Measurements from ENCODE around the gene EID3. TPM values are rescaled to one million over a fixed set of nuclear protein-coding genes. Genes with fewer than 3 reads are reported as not detected.
A peak's percentile ranks its signal among the peaks of the same experiment; 100 is the strongest.

Gene EID3
- total RNA-seq, 2 donors from 2014 or later: 8.6 to 18.1 TPM

- no peaks in the 10 kb centered on the region for H3K9me3 ChIP-seq
- DNase-seq (ENCODE audit: low spot score): peak; percentile 91
- H3K4me1 ChIP-seq (replicated peaks): no peaks in the 10 kb centered on the region
- intact Hi-C loops (cut with DNase I): loop anchor here (2.0 to 5.0 kb wide), 2 partner anchors 68 to 109 kb away; no protein-coding TSS in a partner anchor
- H3K4me3 ChIP-seq: peak overlapping the region; percentile 54 to 61
- under 1% methylated on average over 39 of the region's 40 CpGs for WGBS
- TF ChIP-seq, protein P1, sequence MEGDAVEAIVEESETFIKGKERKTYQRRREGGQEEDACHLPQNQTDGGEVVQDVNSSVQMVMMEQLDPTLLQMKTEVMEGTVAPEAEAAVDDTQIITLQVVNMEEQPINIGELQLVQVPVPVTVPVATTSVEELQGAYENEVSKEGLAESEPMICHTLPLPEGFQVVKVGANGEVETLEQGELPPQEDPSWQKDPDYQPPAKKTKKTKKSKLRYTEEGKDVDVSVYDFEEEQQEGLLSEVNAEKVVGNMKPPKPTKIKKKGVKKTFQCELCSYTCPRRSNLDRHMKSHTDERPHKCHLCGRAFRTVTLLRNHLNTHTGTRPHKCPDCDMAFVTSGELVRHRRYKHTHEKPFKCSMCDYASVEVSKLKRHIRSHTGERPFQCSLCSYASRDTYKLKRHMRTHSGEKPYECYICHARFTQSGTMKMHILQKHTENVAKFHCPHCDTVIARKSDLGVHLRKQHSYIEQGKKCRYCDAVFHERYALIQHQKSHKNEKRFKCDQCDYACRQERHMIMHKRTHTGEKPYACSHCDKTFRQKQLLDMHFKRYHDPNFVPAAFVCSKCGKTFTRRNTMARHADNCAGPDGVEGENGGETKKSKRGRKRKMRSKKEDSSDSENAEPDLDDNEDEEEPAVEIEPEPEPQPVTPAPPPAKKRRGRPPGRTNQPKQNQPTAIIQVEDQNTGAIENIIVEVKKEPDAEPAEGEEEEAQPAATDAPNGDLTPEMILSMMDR (IDR thresholded peaks at IDR 0.05): no peak
- TF ChIP-seq POLR2A (IDR thresholded peaks at IDR 0.05): peak; percentile 79
- TF ChIP-seq POLR2AphosphoS5 (IDR thresholded peaks at IDR 0.05): peak; percentile 87
- peak overlapping the region; percentile 85 to 91 for H3K27ac ChIP-seq
- H3K27me3 ChIP-seq (replicated peaks; ENCODE audit: insufficient read depth): no peaks in the 10 kb centered on the region
- H3K36me3 ChIP-seq: no peaks in the 10 kb centered on the region
These were observed 16.7 kb upstream of the EID3 start for GRCh38 chr12:104286516-104287482.

GRCh38 chr12:104288635-104289274 lies 14.8 kb upstream of the EID3 start:
- Histone ChIP-seq H3K9me3 (no peaks in the 10 kb centered on the region), H3K27me3 (replicated peaks; ENCODE audit: insufficient read depth) (no peaks in the 10 kb centered on the region), H3K36me3 (no peaks in the 10 kb centered on the region), H3K27ac (peak overlapping the region; percentile 85 to 91), H3K4me1 (replicated peaks) (no peaks in the 10 kb centered on the region), H3K4me3 (peak overlapping the region; percentile 54 to 61)
- DNase-seq (ENCODE audit: low spot score): peak; percentile 77
- TF ChIP-seq POLR2AphosphoS5 (IDR thresholded peaks at IDR 0.05): peak; percentile 92
- TF ChIP-seq, protein P1 (IDR thresholded peaks at IDR 0.05): peak in 1 of 4 experiments; percentile 15
- TF ChIP-seq POLR2A (IDR thresholded peaks at IDR 0.05): peak; percentile 91
- intact Hi-C loops (cut with DNase I): loop anchor here (5.0 kb wide), 1 partner anchor 111 kb away; no protein-coding TSS in a partner anchor
- under 1% methylated on average over 41 of the region's 41 CpGs for WGBS

DNA sequence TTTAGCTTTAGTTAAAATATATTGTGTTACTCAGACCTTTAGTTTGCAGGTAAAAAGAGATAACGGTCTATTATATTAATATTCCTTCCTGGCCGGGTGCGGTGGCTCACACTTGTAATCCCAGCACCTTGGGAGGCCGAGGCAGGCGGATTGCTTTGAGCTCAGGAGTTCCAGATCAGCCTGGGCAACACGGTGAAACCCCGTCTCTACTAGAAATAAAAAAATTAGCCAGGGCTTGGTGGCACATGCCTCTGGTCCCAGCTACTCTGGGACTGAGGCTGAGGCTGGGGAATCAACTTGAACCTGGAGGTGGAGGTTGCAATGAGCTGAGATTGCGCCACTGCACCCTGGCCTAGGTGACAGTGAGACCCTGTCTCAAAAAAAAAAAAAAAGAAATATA lies 13.2 kb upstream of the EID3 start:
- Histone ChIP-seq H3K36me3 (no peaks in the 10 kb centered on the region), H3K4me3 (no peak overlapping the region), H3K9me3 (no peaks in the 10 kb centered on the region), H3K4me1 (replicated peaks) (peaks cover 3% of the 10 kb centered on the region), H3K27ac (no peak overlapping the region), H3K27me3 (replicated peaks; ENCODE audit: insufficient read depth) (no peaks in the 10 kb centered on the region)
- TF ChIP-seq POLR2A (IDR thresholded peaks at IDR 0.05) (no peak), POLR2AphosphoS5 (IDR thresholded peaks at IDR 0.05) (no peak)
- TF ChIP-seq, protein P1 (IDR thresholded peaks at IDR 0.05): no peak
- DNase-seq (ENCODE audit: low spot score): no peak
- WGBS: 79% methylated on average over 8 of the region's 8 CpGs
- intact Hi-C loops (cut with DNase I): no loop called here

GRCh38 chr12:104290855-104291254 lies 12.7 kb upstream of the EID3 start:
- TF ChIP-seq POLR2A (IDR thresholded peaks at IDR 0.05): no peak
- TF ChIP-seq, protein P1 (IDR thresholded peaks at IDR 0.05): no peak
- no peak for TF ChIP-seq POLR2AphosphoS5 (IDR thresholded peaks at IDR 0.05)
- no peaks in the 10 kb centered on the region for H3K36me3 ChIP-seq
- intact Hi-C loops (cut with DNase I): no loop called here
- no peaks in the 10 kb centered on the region for H3K9me3 ChIP-seq
- DNase-seq (ENCODE audit: low spot score): no peak
- H3K27ac ChIP-seq: no peak overlapping the region
- WGBS: 95% methylated on average over 5 of the region's 5 CpGs
- peaks cover 6% of the 10 kb centered on the region for H3K4me1 ChIP-seq (replicated peaks)
- H3K27me3 ChIP-seq (replicated peaks; ENCODE audit: insufficient read depth): no peaks in the 10 kb centered on the region
- no peak overlapping the region for H3K4me3 ChIP-seq

Measured in prostate gland (tissue), 2 donors.